Measurements from ENCODE around the gene HACL1. TPM values are rescaled to one million over a fixed set of nuclear protein-coding genes. Genes with fewer than 3 reads are reported as not detected.
"Not testable (repeated sequence)": the region's sequence is repeated elsewhere in the genome, so short reads cannot be mapped to it uniquely, and the experiment has no call there.

Gene HACL1
- total and polyA plus RNA-seq, 2 experiments from 2014 or later = 21.6 to 23.0 TPM

DNA sequence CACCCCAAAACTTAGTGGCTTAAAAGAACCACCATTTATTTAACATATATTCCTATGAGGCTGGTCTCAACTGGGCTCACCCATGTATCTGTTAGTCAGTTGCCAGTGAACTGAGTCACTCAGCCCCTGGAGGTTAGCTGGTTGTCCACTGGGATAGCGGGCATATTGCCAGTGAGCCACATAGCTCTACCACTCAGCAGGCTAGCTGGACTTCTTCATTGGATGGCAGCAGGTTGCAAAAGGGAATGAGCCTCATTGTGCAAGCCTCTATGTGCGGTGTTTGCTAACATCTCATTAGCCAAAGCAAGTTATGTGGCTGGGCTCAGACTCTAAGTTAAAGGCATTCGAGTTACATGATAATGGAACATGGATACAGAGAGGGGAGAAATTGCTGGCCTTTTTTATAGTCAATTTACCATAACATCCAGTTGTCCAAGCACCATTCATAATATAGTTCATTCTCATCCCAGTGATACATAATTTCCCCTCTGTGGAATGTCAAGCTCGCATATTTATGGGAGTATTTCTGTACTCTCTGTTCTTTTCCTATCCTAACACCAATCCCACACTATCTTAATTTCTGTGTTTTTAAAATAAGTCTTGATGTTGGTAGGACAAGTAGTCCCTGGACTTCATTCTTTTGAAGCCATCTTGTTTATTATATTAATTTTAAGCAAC lies 8.9 kb upstream of the HACL1 start:
- no peaks in the 10 kb centered on the region for H3K27me3 ChIP-seq
- peak; percentile 39 for DNase-seq (ENCODE audit: low spot score)
- H3K79me2 ChIP-seq = peaks cover 10% of the 10 kb centered on the region
- H3K4me2 ChIP-seq = no peak overlapping the region
- no peak overlapping the region for H2AFZ ChIP-seq
- no peaks in the 10 kb centered on the region for H3K9me2 ChIP-seq (replicated peaks; ENCODE audit: insufficient read depth)
- peaks cover 7% of the 10 kb centered on the region for H3K4me1 ChIP-seq (ENCODE audit: insufficient read depth)
- H3K4me3 ChIP-seq = no peak overlapping the region
- H3K27ac ChIP-seq = no peak overlapping the region
- H3K9me3 ChIP-seq (ENCODE audit: low read depth) = no peaks in the 10 kb centered on the region
- 96% methylated on average over 4 of the region's 4 CpGs for WGBS (ENCODE audit: low lambda C conversion rate, missing lambda C conversion rate)
- no peaks in the 10 kb centered on the region for H4K20me1 ChIP-seq (ENCODE audit: insufficient read depth, poor library complexity, severe bottlenecking)
- H3K36me3 ChIP-seq (replicated peaks; ENCODE audit: insufficient read depth, low read depth) = no peaks in the 10 kb centered on the region
- TF ChIP-seq EZH2 (IDR thresholded peaks at IDR 0.05; ENCODE audit: borderline replicate concordance) = no peak

DNA sequence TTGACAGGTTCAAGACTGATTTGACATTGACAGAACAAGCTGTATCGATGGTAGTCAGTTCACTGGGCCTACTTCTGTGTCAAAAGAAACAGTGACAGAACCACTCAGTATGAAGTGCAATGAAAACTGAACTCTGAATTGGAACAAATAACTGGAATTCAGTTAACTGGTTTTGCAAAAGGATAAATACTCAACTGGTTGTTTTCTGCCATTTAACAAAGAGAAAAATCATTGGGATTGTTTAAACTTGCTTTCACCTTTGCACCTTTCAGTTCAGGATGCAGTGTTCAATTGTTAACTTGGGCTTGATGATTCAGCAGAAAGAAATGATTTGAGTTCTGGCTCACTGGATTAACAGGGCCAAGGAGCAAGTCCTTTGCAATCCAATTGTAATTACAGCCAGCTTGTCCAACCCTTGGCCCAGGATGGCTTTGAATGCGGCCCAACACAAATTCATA lies 5.1 kb upstream of the HACL1 start:
- Histone ChIP-seq H3K4me3 (no peak overlapping the region), H3K4me1 (ENCODE audit: insufficient read depth) (peaks cover 7% of the 10 kb centered on the region), H3K79me2 (peaks cover 12% of the 10 kb centered on the region), H2AFZ (no peak overlapping the region), H3K36me3 (replicated peaks; ENCODE audit: insufficient read depth, low read depth) (no peaks in the 10 kb centered on the region), H3K27me3 (no peaks in the 10 kb centered on the region), H3K9me3 (ENCODE audit: low read depth) (no peaks in the 10 kb centered on the region), H3K4me2 (peak overlapping the region; percentile 4), H3K27ac (peak overlapping the region; percentile 56), H3K9me2 (replicated peaks; ENCODE audit: insufficient read depth) (no peaks in the 10 kb centered on the region), H4K20me1 (ENCODE audit: insufficient read depth, poor library complexity, severe bottlenecking) (no peaks in the 10 kb centered on the region)
- no peak for TF ChIP-seq EZH2phosphoT487 (IDR thresholded peaks at IDR 0.05; ENCODE audit: low read depth, severe bottlenecking, unreplicated experiment)
- TF ChIP-seq EZH2 (IDR thresholded peaks at IDR 0.05; ENCODE audit: borderline replicate concordance) = no peak
- TF ChIP-seq, protein P1, sequence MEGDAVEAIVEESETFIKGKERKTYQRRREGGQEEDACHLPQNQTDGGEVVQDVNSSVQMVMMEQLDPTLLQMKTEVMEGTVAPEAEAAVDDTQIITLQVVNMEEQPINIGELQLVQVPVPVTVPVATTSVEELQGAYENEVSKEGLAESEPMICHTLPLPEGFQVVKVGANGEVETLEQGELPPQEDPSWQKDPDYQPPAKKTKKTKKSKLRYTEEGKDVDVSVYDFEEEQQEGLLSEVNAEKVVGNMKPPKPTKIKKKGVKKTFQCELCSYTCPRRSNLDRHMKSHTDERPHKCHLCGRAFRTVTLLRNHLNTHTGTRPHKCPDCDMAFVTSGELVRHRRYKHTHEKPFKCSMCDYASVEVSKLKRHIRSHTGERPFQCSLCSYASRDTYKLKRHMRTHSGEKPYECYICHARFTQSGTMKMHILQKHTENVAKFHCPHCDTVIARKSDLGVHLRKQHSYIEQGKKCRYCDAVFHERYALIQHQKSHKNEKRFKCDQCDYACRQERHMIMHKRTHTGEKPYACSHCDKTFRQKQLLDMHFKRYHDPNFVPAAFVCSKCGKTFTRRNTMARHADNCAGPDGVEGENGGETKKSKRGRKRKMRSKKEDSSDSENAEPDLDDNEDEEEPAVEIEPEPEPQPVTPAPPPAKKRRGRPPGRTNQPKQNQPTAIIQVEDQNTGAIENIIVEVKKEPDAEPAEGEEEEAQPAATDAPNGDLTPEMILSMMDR (IDR thresholded peaks at IDR 0.05; ENCODE audit: poor library complexity) = no peak
- 74% methylated on average over 2 of the region's 2 CpGs for WGBS (ENCODE audit: low lambda C conversion rate, missing lambda C conversion rate)
- DNase-seq (ENCODE audit: low spot score) = peak; percentile 38

DNA sequence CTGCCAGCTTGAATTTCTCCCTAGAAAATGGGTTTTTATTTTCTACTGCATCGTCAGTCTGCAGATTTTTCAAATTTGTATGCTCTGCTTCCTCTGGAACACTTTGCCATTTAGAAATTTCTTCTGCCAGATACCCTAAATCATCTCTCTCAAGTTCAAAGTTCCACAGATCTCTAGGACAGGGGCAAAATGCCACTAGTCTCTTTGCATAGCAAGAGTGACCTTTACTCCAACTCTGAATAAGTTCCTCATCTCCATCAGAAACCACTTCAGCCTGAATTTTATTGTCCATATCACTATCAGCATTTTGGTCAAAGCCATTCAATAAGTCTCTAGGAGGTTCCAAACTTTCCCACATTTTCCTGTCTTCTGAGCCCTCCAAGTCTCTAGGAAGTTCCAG lies 3.2 kb upstream of the HACL1 start:
- not testable (repeated sequence) for H2AFZ ChIP-seq; H3K27me3 ChIP-seq; H3K9me3 ChIP-seq (ENCODE audit: low read depth); DNase-seq (ENCODE audit: low spot score); H3K4me2 ChIP-seq; H3K27ac ChIP-seq; H3K9me2 ChIP-seq (replicated peaks; ENCODE audit: insufficient read depth); H3K36me3 ChIP-seq (replicated peaks; ENCODE audit: insufficient read depth, low read depth); H4K20me1 ChIP-seq (ENCODE audit: insufficient read depth, poor library complexity, severe bottlenecking); H3K4me3 ChIP-seq
- Histone ChIP-seq H3K4me1 (ENCODE audit: insufficient read depth) (peaks cover 14% of the 10 kb centered on the region), H3K79me2 (peaks cover 19% of the 10 kb centered on the region)
- WGBS (ENCODE audit: low lambda C conversion rate, missing lambda C conversion rate) = 89% methylated on average over 1 of the region's 1 CpG

DNA sequence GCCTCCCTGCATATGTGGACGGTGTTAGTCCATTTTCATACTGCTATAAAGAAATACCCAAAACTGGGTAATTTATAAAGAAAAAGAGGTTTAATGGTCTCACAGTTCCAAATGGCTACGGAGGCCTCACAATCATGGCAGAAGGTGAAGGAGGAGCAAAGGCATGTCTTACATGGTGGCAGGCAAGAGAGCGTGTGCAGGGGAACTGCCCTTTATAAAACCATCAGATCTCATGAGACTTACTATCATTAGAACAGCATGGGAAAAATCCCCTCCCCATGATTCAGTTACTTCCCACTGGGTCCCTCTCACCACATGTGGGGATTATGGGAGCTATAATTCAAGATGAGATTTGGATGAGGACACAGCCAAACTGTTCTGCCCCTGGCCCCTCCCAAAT lies 1.4 kb upstream of the HACL1 start:
- not testable (repeated sequence) for H3K4me3 ChIP-seq; H3K27me3 ChIP-seq; H3K36me3 ChIP-seq (replicated peaks; ENCODE audit: insufficient read depth, low read depth); H3K9me3 ChIP-seq (ENCODE audit: low read depth); DNase-seq (ENCODE audit: low spot score); H2AFZ ChIP-seq; H3K9me2 ChIP-seq (replicated peaks; ENCODE audit: insufficient read depth); H4K20me1 ChIP-seq (ENCODE audit: insufficient read depth, poor library complexity, severe bottlenecking)
- peaks cover 14% of the 10 kb centered on the region for H3K4me1 ChIP-seq (ENCODE audit: insufficient read depth)
- WGBS (ENCODE audit: low lambda C conversion rate, missing lambda C conversion rate) = 100% methylated on average over 3 of the region's 3 CpGs
- peaks cover 17% of the 10 kb centered on the region for H3K79me2 ChIP-seq
- peak overlapping the region; percentile 81 for H3K27ac ChIP-seq
- peak overlapping the region; percentile 77 for H3K4me2 ChIP-seq

DNA sequence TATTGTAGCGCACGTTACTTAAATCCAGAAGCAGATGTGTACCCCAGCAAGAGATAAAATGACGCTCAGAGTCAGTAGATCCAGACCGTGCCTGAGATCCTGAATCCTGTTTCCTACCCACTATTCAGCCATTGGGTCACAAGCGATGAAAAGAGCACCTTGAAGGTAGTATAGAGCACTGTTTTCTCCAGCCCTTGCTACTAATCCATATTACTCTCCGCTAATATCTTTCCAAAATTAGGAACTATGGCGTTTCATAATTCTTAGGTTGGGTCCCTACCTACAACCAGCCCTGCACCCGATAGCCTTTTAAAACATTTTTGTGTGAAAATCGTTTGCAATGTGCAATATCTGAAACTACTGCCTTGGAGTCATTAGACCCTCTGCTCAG lies 772 bp upstream of the HACL1 start:
- DNase-seq (ENCODE audit: low spot score) = no peak
- H3K9me2 ChIP-seq (replicated peaks; ENCODE audit: insufficient read depth) = no peaks in the 10 kb centered on the region
- peaks cover 17% of the 10 kb centered on the region for H3K79me2 ChIP-seq
- H3K27me3 ChIP-seq = no peaks in the 10 kb centered on the region
- no peaks in the 10 kb centered on the region for H3K36me3 ChIP-seq (replicated peaks; ENCODE audit: insufficient read depth, low read depth)
- peak overlapping the region; percentile 67 for H2AFZ ChIP-seq
- H3K4me2 ChIP-seq = peak overlapping the region; percentile 77
- no peaks in the 10 kb centered on the region for H4K20me1 ChIP-seq (ENCODE audit: insufficient read depth, poor library complexity, severe bottlenecking)
- TF ChIP-seq EZH2 (IDR thresholded peaks at IDR 0.05; ENCODE audit: borderline replicate concordance) (no peak), EZH2phosphoT487 (IDR thresholded peaks at IDR 0.05; ENCODE audit: low read depth, severe bottlenecking, unreplicated experiment) (no peak)
- TF ChIP-seq, protein P1 (IDR thresholded peaks at IDR 0.05; ENCODE audit: poor library complexity) = no peak
- peak overlapping the region; percentile 81 for H3K27ac ChIP-seq
- H3K4me3 ChIP-seq = peak overlapping the region; percentile 29
- H3K9me3 ChIP-seq (ENCODE audit: low read depth) = no peaks in the 10 kb centered on the region
- peaks cover 11% of the 10 kb centered on the region for H3K4me1 ChIP-seq (ENCODE audit: insufficient read depth)
- WGBS (ENCODE audit: low lambda C conversion rate, missing lambda C conversion rate) = 9% methylated on average over 9 of the region's 9 CpGs

All from hepatocyte (in vitro differentiated cells).